ENCODE results near the gene FDXACB1. TPM values are rescaled to one million over a fixed set of nuclear protein-coding genes. Genes with fewer than 3 reads are reported as not detected.

Gene FDXACB1
- total and polyA plus RNA-seq, 8 donors, result 0.29 to 4.3 (median 1.5) TPM; not detected in 2

DNA sequence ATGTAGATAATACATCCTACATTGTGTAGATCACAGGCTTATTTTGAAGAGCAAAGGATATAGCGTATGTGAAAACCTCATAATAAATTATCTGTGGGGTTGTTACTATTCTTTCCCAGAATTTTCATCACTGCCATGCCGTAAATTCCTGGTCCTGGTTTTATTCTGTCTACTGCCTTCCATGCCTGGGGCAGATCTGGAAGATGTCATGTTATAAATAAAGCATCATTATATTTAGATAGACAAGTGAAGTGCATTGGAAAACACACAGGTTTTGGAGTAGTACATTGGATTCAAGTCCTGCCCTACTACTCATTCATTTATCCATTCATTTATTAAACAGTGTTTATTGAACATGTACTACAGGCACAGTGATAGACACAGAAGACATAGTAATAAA is 41.9 kb upstream of the FDXACB1 start:
- Histone ChIP-seq H3K27ac (peak overlapping the region in 1 of 5 donors; percentile 91), H3K27me3 (no peaks in the 10 kb centered on the region), H3K4me1 (peaks cover 25 to 74% (median 48%) of the 10 kb centered on the region in 4 donors), H3K4me3 (no peak overlapping the region), H3K36me3 (peaks cover 0 to 6% (median 2%) of the 10 kb centered on the region in 4 donors), H3K9me3 (no peaks in the 10 kb centered on the region)
- DNase-seq, result no peak
- intact Hi-C loops (cut with DNase I; ENCODE audit: low total_unique reads), result no loop called here
- TF ChIP-seq POLR2AphosphoS5 (IDR thresholded peaks at IDR 0.05), result no peak
- TF ChIP-seq CTCF (IDR thresholded peaks at IDR 0.05), result no peak
- no peak for TF ChIP-seq EP300 (IDR thresholded peaks at IDR 0.05)
- no peak for TF ChIP-seq POLR2A (IDR thresholded peaks at IDR 0.05)
- 63 to 96% (median 75%) methylated on average over 2 of the region's 2 CpGs for WGBS, 5 donors

DNA sequence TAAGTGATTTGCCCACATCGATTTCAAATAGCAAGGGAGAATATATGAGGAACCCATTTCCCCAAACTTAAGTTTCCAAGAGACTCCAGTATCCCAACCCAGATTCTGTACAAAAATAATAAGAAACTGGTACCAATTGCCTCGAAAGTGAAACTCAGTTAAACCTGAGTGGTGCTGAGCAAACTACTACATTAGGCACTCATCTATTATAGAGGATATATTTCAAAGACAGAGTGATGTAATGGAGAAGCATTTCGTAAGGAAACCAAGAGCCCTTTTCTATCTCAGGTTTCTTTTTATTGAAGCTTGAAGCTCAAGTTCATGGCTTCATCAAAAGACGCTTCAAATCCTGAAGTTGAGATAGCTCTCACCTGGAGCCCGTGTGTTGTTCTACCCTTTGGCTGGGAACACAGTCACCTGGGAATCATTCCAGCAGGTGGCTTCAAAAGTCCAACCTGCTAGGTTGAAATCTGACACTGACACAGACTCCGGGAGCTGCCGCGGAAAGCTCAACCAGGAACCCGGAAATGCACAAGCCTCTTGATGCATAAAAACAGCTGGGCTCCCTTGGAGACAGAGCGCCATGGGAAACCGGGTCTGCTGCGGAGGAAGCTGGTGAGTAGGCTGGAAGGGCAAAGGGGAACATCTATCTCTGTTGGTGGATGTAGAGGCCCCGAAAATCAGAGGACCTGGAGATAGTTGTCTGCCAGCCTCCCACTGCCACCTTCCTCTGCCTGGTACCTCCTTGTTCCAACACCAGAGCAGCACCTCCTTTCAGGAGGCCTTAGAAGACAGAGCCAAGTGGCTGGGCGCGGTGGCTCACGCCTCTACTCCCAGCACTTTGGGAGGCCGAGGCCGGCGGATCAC is 39.7 kb upstream of the FDXACB1 start, which contains the start of gene C11orf52:
C11orf52 (plus strand) TSS at position 524 of the 867 bp plus-strand sequence; CDS start at position 584, 60 bp downstream.
- Histone ChIP-seq H3K9me3 (no peaks in the 10 kb centered on the region), H3K36me3 (no peaks in the 10 kb centered on the region), H3K27me3 (peaks cover 0 to 7% (median 0%) of the 10 kb centered on the region in 3 donors), H3K27ac (peak within 1 kb of the TSS; percentile 79 to 88 (median 86)), H3K4me1 (peaks cover 8 to 57% (median 34%) of the 10 kb centered on the region in 4 donors), H3K4me3 (peak within 1 kb of the TSS; percentile 20 to 44 (median 33))
- intact Hi-C loops (cut with DNase I; ENCODE audit: low total_unique reads), result no loop called here
- TF ChIP-seq POLR2AphosphoS5 (IDR thresholded peaks at IDR 0.05), result peak in 2 of 3 donors; percentile 81 to 83
- TF ChIP-seq EP300 (IDR thresholded peaks at IDR 0.05), result no peak
- TF ChIP-seq CTCF (IDR thresholded peaks at IDR 0.05), result peak in 1 of 7 experiments; percentile 7
- peak in 1 of 4 donors; percentile 43 for TF ChIP-seq POLR2A (IDR thresholded peaks at IDR 0.05)
- WGBS, 5 donors, result 28 to 49% (median 35%) methylated on average over 13 to 19 of the region's 19 CpGs
- peak; percentile 89 to 95 for DNase-seq

DNA sequence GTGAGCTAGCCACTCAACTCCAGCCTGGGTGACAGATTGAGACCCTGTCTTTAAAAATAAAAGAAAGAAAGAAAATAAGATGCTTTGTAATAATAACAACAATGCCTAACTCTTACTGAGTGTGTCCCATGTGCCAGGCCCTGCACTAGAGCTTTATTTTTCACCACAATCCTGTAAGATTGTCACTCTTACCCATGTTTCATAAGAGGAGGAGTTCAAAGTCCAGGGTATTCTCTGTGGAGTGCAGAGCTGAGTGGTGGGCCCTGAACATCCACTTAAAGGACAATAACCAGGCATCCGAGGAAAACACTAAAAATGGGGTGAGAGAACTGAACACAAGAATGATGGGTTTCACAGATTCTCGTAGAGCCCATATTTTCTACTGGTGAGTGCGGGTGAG is 38.8 kb upstream of the FDXACB1 start:
- no peak for TF ChIP-seq EP300 (IDR thresholded peaks at IDR 0.05)
- no peak for TF ChIP-seq POLR2AphosphoS5 (IDR thresholded peaks at IDR 0.05)
- no peak for TF ChIP-seq CTCF (IDR thresholded peaks at IDR 0.05)
- TF ChIP-seq POLR2A (IDR thresholded peaks at IDR 0.05), result no peak
- DNase-seq, result no peak
- peaks cover 0 to 14% (median 5%) of the 10 kb centered on the region in 3 donors for H3K27me3 ChIP-seq
- peaks cover 0 to 53% (median 28%) of the 10 kb centered on the region in 4 donors for H3K4me1 ChIP-seq
- no peaks in the 10 kb centered on the region for H3K36me3 ChIP-seq
- 81 to 87% (median 85%) methylated on average over 3 of the region's 3 CpGs for WGBS, 5 donors
- intact Hi-C loops (cut with DNase I; ENCODE audit: low total_unique reads), result no loop called here
- H3K4me3 ChIP-seq, result no peak overlapping the region
- H3K9me3 ChIP-seq, result no peaks in the 10 kb centered on the region
- H3K27ac ChIP-seq, result peak overlapping the region; percentile 46 to 87 (median 85)

DNA sequence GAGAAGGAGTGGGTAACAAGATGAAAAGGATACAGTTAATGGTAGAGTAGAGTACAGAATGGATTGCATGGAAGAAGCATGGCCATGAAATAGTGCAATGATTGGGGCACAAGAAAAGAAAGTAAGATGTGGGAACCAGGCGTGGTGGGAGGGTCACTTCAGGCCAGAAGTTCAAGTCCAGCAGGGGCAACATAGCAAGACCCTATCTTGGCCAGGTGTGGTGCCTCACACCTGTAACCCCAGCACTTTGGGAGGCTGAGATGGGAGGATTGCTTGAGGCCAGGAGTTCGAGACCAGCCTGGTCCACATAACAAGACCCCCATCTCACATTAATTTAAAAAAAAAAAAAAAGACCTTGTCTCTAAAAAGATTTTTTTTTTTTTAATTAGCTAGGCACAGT is 38.3 kb upstream of the FDXACB1 start:
- Histone ChIP-seq H3K27me3 (peaks cover 0 to 19% (median 9%) of the 10 kb centered on the region in 3 donors), H3K36me3 (no peaks in the 10 kb centered on the region), H3K4me3 (no peak overlapping the region), H3K4me1 (peaks cover 0 to 51% (median 26%) of the 10 kb centered on the region in 4 donors), H3K27ac (peak overlapping the region in 3 of 5 donors; percentile 79 to 87 (median 86)), H3K9me3 (no peaks in the 10 kb centered on the region)
- TF ChIP-seq POLR2A (IDR thresholded peaks at IDR 0.05) (no peak), POLR2AphosphoS5 (IDR thresholded peaks at IDR 0.05) (no peak), CTCF (IDR thresholded peaks at IDR 0.05) (no peak), EP300 (IDR thresholded peaks at IDR 0.05) (no peak)
- intact Hi-C loops (cut with DNase I; ENCODE audit: low total_unique reads), result no loop called here
- WGBS, 5 donors, result 66 to 90% (median 87%) methylated on average over 2 of the region's 2 CpGs
- DNase-seq, result no peak
